GM12878 (cell line): ENCODE results near the gene DOLPP1. TPM values are rescaled to one million over a fixed set of nuclear protein-coding genes. Genes with fewer than 3 reads are reported as not detected.

ENCODE experiments used
- ATAC-seq: fragments of 200-7000 bp; cut with Tn5 transposase; 3 replicates; pipeline ENCODE4 v1.9.1; 2020; ENCODE audit warnings: mild to moderate bottlenecking, moderate library complexity
- BruUV-seq: library from RNA; stranded (reverse); fragments of 400-500 nt; replicated peaks from 2 replicates; lab custom pipeline; 2021; lab: Mats Ljungman, UMichigan
- CTCF ChIA-PET: fragments of 300-600 bp; sonication (Branson Sonifier 250); formaldehyde crosslinking; extraction: SDS; loops from one replicate; lab custom pipeline; 2021; ENCODE audit warnings: inconsistent platforms; lab: Yijun Ruan, JAX
- POLR2A ChIA-PET: fragments of 350-600 bp; formaldehyde crosslinking; extraction: SDS; loops from one replicate; lab custom pipeline; 2021; ENCODE audit warnings: inconsistent platforms; lab: Charles Lee
- RAD21 ChIA-PET: fragments of 300-600 bp; sonication (Branson Sonifier 250); formaldehyde crosslinking; loops from one replicate; lab custom pipeline; 2023; ENCODE audit warnings: antibody characterized with exemption; ENCODE audit not compliant: unreplicated experiment; lab: Charles Lee
- SMC1A ChIA-PET: fragments of 300-600 bp; sonication (Branson Sonifier 250); formaldehyde crosslinking; loops from one replicate; lab custom pipeline; 2023; ENCODE audit not compliant: unreplicated experiment, uncharacterized antibody; lab: Charles Lee
- DNase-seq: peaks from one replicate; pipeline ENCODE4 v3.0.0-alpha.2; 2011; ENCODE audit warnings: low read depth, low spot score
- FAIRE-seq: peaks from 3 replicates; lab custom pipeline; 2011; peaks lifted over from hg19 to GRCh38; lab: Jason Lieb, UNC
- H2AFZ ChIP-seq: 2 replicates; pipeline ENCODE4 v1.6.0; 2011; ENCODE audit warnings: low read depth, low read length, control low read depth; ENCODE audit not compliant: control insufficient read depth
- H3K27ac ChIP-seq: 2 replicates; pipeline ENCODE4 v1.5.1; 2011; ENCODE audit warnings: control low read depth; ENCODE audit not compliant: control insufficient read depth, insufficient read depth
- H3K27me3 ChIP-seq, 2 experiments: replicated peaks in 1 of 2; 2 replicates each; pipeline versions ENCODE4 v1.6.0 to v1.6.1; 2011; ENCODE audit warnings: low read length in 1 of 2; ENCODE audit not compliant: control insufficient read depth in 2 of 2, insufficient read depth in 2 of 2
- H3K36me3 ChIP-seq, 2 experiments: 2 replicates each; pipeline ENCODE4 v1.5.1; 2011; ENCODE audit warnings: low read length in 1 of 2; ENCODE audit not compliant: control insufficient read depth in 2 of 2, insufficient read depth in 2 of 2
- H3K4me1 ChIP-seq: 2 replicates; pipeline ENCODE4 v1.6.1; 2011; ENCODE audit warnings: mild to moderate bottlenecking, low read length, moderate library complexity, mixed read lengths; ENCODE audit not compliant: control insufficient read depth, insufficient read depth
- H3K4me2 ChIP-seq: 2 replicates; pipeline ENCODE4 v1.6.0; 2011; ENCODE audit warnings: control low read depth; ENCODE audit not compliant: control insufficient read depth, insufficient read depth
- H3K4me3 ChIP-seq: fragments of 200-600 bp; sonication (generic); 2 replicates; pipeline ENCODE4 v1.5.1; 2016
- H3K79me2 ChIP-seq: 2 replicates; pipeline ENCODE4 v1.6.0; 2011; ENCODE audit warnings: low read length; ENCODE audit not compliant: control insufficient read depth, insufficient read depth
- H3K9ac ChIP-seq: 2 replicates; pipeline ENCODE4 v1.8.0; 2011; ENCODE audit warnings: low read length, control low read depth, mixed read lengths; ENCODE audit not compliant: control insufficient read depth, insufficient read depth
- H3K9me3 ChIP-seq: replicated peaks from 3 replicates; pipeline ENCODE4 v1.5.1; 2011; ENCODE audit warnings: mild to moderate bottlenecking, low read length; ENCODE audit not compliant: control insufficient read depth, insufficient read depth
- H4K20me1 ChIP-seq: 2 replicates; pipeline ENCODE4 v1.6.0; 2011; ENCODE audit not compliant: control insufficient read depth, insufficient read depth
- IRF3 ChIP-seq: fragments of 450-650 bp; IDR thresholded peaks from 2 replicates; pipeline ENCODE4 v1.6.1; 2014; ENCODE audit warnings: mild to moderate bottlenecking
- KAT2A ChIP-seq: conservative IDR thresholded peaks from 2 replicates; pipeline ENCODE4 v1.6.1; 2011; ENCODE audit warnings: low read depth, low read length; ENCODE audit not compliant: control insufficient read depth
- MEF2B ChIP-seq: fragments of 450-650 bp; IDR thresholded peaks from 2 replicates; pipeline ENCODE4 v1.6.1; 2018; ENCODE audit warnings: mild to moderate bottlenecking, moderate library complexity; ENCODE audit not compliant: partially characterized antibody, poor library complexity, severe bottlenecking
- MLLT1 ChIP-seq: fragments of 450-650 bp; IDR thresholded peaks from 2 replicates; pipeline ENCODE4 v1.6.1; 2016; ENCODE audit warnings: mild to moderate bottlenecking
- MTA2 ChIP-seq: fragments of 450-650 bp; IDR thresholded peaks from 2 replicates; pipeline ENCODE4 v1.6.1; 2016; ENCODE audit warnings: low read depth, mild to moderate bottlenecking, moderate library complexity
- NFYB ChIP-seq: IDR thresholded peaks from 2 replicates; pipeline ENCODE4 v1.6.1; 2011; ENCODE audit warnings: low read depth, mild to moderate bottlenecking, low read length, improper control_type of control experiment, moderate library complexity; ENCODE audit not compliant: insufficient read depth
- NR2C1 ChIP-seq: fragments of 450-650 bp; IDR thresholded peaks from 2 replicates; pipeline ENCODE4 v1.6.1; 2017; ENCODE audit warnings: antibody characterized with exemption, mild to moderate bottlenecking, moderate library complexity
- POLR2AphosphoS5 ChIP-seq: IDR thresholded peaks from 2 replicates; pipeline ENCODE4 v1.6.1; 2011; ENCODE audit warnings: mild to moderate bottlenecking, low read length, inconsistent platforms
- RELA ChIP-seq: fragments of 450-650 bp; IDR thresholded peaks from 2 replicates; pipeline ENCODE4 v1.8.0; 2014; ENCODE audit warnings: borderline replicate concordance; ENCODE audit not compliant: partially characterized antibody
- SMC3 ChIP-seq: IDR thresholded peaks from 2 replicates; pipeline ENCODE4 v1.6.1; 2011; ENCODE audit warnings: low read length, improper control_type of control experiment, borderline replicate concordance
- STAT1 ChIP-seq: fragments of 450-650 bp; conservative IDR thresholded peaks from 2 replicates; pipeline ENCODE4 v1.6.1; 2014; ENCODE audit warnings: antibody characterized with exemption, mild to moderate bottlenecking
- TCF12 ChIP-seq: IDR thresholded peaks from 2 replicates; pipeline ENCODE4 v1.6.1; 2011; ENCODE audit warnings: low read depth, mild to moderate bottlenecking, low read length
- ZNF24 ChIP-seq: fragments of 450-650 bp; IDR thresholded peaks from 2 replicates; pipeline ENCODE4 v1.6.1; 2017; ENCODE audit warnings: antibody characterized with exemption, mild to moderate bottlenecking
- WGBS: methylation state at CpG from one replicate; pipeline ENCODE4 v1.1.6; 2016; ENCODE audit warnings: low lambda C conversion rate; ENCODE audit not compliant: insufficient replicate concordance, insufficient coverage; ENCODE audit errors: missing lambda C conversion rate; 5-methylcytosine and 5-hydroxymethylcytosine counted together
- in situ Hi-C: fragments of 300-500 bp; cut with MboI; formaldehyde crosslinking; loops from 9 replicates; pipeline ENCODE4 v1.14.3; 2018; ENCODE audit warnings: mixed read lengths
- intact Hi-C: fragments of 100-400 bp; cut with micrococcal nuclease; formaldehyde crosslinking; loops from one replicate; pipeline ENCODE4 v1.14.2; 2022; ENCODE audit not compliant: unreplicated experiment
- polyA plus RNA-seq, 11 experiments: library from polyadenylated mRNA; depleted of rRNA in 4 of 11; unstranded in 6 of 11; stranded (reverse) in 5 of 11; fragments of >200 nt; fragmentation: Nextera tagmentation in 4 of 11; fragmentation: Illumina TruSeq in 1 of 11; extraction: Ambion mirVana in 4 of 11; extraction: Trizol in 1 of 11; gene quantifications; 1 replicate in 1 of 11; 2 replicates in 10 of 11; pipeline versions ENCODE4 v1.2.1 to v1.2.3, GENCODE V29; 2011 to 2016; ENCODE audit warnings: inconsistent platforms in 2 of 11, missing spikeins in 2 of 11, low read depth in 1 of 11
- total RNA-seq, 4 experiments: library from RNA; depleted of rRNA in 3 of 4; stranded (reverse); fragments of >200 nt in 3 of 4; fragmentation: Illumina TruSeq in 1 of 4; extraction: Trizol in 1 of 4; gene quantifications; 2 replicates each; pipeline versions ENCODE4 v1.2.1 to v1.2.3, GENCODE V29; 2013 to 2021
- TF ChIP-seq, protein P1 (sequence below): IDR thresholded peaks from 2 replicates; pipeline ENCODE4 v1.6.1; 2011; ENCODE audit warnings: low read depth, low read length, improper control_type of control experiment, borderline replicate concordance

DOLPP1 gene
- total and polyA plus RNA-seq, 10 of the 15 experiments (the other 5 are each of a cell fraction or from before 2014, with no cell fraction given) = 0.76 to 19.9 (median 13.4) TPM

DNA sequence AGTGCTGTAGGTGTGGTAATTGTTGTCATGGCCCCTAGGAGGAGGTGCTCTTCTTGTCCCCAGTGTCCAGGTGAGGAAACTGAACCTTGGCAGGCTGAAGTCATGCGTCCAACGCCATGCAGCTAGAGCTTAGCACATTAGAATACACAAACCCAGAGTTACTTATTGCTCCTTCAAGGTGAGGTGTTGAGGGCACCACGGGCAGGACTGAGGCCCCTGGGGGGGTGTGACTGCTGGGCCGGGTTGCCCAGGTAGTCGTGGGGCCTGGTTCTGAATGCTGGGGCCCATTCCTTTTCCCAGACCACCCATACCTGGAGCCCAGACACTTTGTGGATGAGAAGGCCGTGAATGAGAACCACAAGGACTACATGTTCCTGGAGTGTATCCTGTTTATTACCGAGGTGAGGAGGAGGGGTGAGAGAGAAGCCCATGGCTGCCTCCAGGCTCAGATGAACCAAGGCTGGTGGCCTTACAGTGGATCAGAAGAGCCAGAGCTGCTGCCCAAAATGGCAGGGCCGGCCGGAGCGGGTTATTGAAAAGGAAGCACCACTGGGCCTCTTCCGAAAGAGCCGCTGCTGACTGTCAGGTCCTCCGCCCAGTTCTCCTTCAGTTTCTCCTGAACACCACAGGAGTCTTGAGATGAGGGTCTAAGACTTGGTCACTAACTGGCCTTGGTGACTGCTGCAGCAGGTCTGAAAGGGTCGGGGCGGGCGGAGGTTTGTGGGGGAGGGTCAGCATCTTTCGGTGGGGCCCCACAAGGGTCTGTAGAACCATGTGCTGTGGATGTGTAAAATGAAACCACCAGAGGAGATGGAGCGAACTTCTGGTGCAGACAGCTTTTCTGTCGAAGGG lies 56.6 kb downstream of the DOLPP1 start:
- ChIA-PET CTCF (interaction anchor here (0.6 to 11.0 kb wide), 15 partner anchors 8 to 487 kb away, joined by 3 to 273 read pairs (median 11); partner anchors contain the start of genes C9orf50, IER5L and NTMT1), POLR2A (no interaction called here), SMC1A (interaction anchor here (1.1 to 8.1 kb wide), 6 partner anchors 12 to 486 kb away, joined by 3 to 116 read pairs (median 14); partner anchors contain the start of genes C9orf50, IER5L and NTMT1), RAD21 (interaction anchor here (1.3 to 7.8 kb wide), 6 partner anchors 11 to 488 kb away, joined by 3 to 197 read pairs (median 10); partner anchors contain the start of genes IER5L and NTMT1)
- Histone ChIP-seq H4K20me1 (no peaks in the 10 kb centered on the region), H3K79me2 (peaks cover 6% of the 10 kb centered on the region), H3K9ac (no peak overlapping the region), H2AFZ (no peak overlapping the region), H3K36me3 (peaks cover 7 to 24% of the 10 kb centered on the region in 2 experiments; a peak in 3 of 4 replicates), H3K27ac (no peak overlapping the region), H3K4me3 (no peak overlapping the region), H3K4me1 (peaks cover 31% of the 10 kb centered on the region), H3K27me3 (no peaks in the 10 kb centered on the region), H3K9me3 (no peaks in the 10 kb centered on the region), H3K4me2 (no peak overlapping the region)
- TF ChIP-seq MLLT1 (no peak), NFYB (no peak), MEF2B (no peak), POLR2AphosphoS5 (no peak), ZNF24 (no peak), KAT2A (no peak), NR2C1 (no peak), IRF3 (no peak), RELA (no peak), MTA2 (no peak), TCF12 (no peak), STAT1 (no peak), SMC3 (no peak)
- TF ChIP-seq, protein P1, sequence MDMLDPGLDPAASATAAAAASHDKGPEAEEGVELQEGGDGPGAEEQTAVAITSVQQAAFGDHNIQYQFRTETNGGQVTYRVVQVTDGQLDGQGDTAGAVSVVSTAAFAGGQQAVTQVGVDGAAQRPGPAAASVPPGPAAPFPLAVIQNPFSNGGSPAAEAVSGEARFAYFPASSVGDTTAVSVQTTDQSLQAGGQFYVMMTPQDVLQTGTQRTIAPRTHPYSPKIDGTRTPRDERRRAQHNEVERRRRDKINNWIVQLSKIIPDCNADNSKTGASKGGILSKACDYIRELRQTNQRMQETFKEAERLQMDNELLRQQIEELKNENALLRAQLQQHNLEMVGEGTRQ = no peak
- in situ Hi-C loops (no loop called here), intact Hi-C loops (loop anchor here (5.0 kb wide), 1 partner anchor 645 kb away; no protein-coding TSS in a partner anchor)
- FAIRE-seq (no peak), DNase-seq (no peak), ATAC-seq (no peak)
- WGBS = 88% methylated on average over 18 of the region's 19 CpGs
- BruUV-seq = no TSS peak
